GM12891 (cell line): ENCODE measurements around the gene ANLN.

Experiments used
- DNase-seq: peaks from one replicate; pipeline ENCODE4 v3.0.0; 2011; ENCODE audit warnings: low spot score; ENCODE audit not compliant: insufficient read length
- FAIRE-seq: peaks from 2 replicates; lab custom pipeline; 2011; peaks lifted over from hg19 to GRCh38; lab: Jason Lieb, UNC
- PAX5 ChIP-seq: IDR thresholded peaks from 2 replicates; pipeline ENCODE4 v1.6.1; 2011; ENCODE audit warnings: low read length, moderate library complexity, mild to moderate bottlenecking; ENCODE audit not compliant: insufficient read depth, severe bottlenecking
- POLR2A ChIP-seq: IDR thresholded peaks from 2 replicates; pipeline ENCODE4 v1.6.1; 2011; ENCODE audit warnings: low read depth, low read length, control low read depth
- POLR2AphosphoS5 ChIP-seq: IDR thresholded peaks from 2 replicates; pipeline ENCODE4 v1.6.1; 2011; ENCODE audit warnings: low read depth, low read length, control low read depth
- POU2F2 ChIP-seq: IDR thresholded peaks from 2 replicates; pipeline ENCODE4 v1.6.1; 2011; ENCODE audit warnings: low read depth, mild to moderate bottlenecking, control low read depth, low read length, moderate library complexity
- SPI1 ChIP-seq: IDR thresholded peaks from 2 replicates; pipeline ENCODE4 v1.6.1; 2011; ENCODE audit warnings: low read depth, low read length, control low read depth
- TAF1 ChIP-seq: IDR thresholded peaks from 2 replicates; pipeline ENCODE4 v1.6.1; 2011; ENCODE audit warnings: low read depth, low read length, control low read depth

Gene ANLN

DNA sequence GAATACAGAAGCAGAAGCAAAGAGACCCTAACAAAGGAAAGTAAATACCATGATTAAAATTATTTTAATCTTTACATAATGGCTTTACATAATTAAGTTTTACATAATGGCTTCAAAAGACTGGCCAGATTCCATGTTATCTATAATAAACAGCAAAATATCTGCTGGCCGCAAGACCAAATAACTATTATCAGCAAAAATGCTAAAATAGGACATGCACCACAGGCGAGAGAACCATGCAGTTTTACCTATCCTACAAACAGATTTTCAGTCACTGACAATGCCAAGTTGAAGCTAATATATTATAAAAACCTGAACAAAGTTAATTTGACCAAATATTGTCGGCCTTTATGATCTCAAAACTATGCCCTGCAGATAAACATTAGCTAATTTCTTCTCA, 34.2 kb upstream of the ANLN start:
- no peak for FAIRE-seq
- no peak for TF ChIP-seq POU2F2
- TF ChIP-seq PAX5, result no peak
- no peak for TF ChIP-seq POLR2A
- TF ChIP-seq SPI1, result no peak
- TF ChIP-seq POLR2AphosphoS5, result no peak
- no peak for TF ChIP-seq TAF1
- no peak for DNase-seq

DNA sequence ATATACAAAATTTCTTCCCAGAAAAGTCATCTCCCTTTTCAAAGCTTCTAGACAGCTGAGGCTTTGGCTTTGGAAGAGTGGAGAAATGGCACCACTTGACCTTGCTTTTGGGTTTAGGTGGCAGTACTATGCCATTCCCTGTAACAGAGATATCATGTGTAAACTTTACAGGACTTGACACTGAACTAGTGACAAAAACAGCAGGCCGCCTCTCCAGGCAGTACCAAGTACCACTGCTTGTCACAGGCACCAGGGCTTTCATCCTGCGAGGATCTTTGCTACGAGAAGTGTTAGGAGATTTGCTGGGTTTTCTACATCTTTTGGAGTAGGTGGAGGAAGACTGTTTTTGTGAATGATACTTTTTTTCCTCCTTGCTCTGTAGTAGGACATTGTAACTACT, 32.6 kb upstream of the ANLN start:
- DNase-seq, result no peak
- TF ChIP-seq POU2F2 (no peak), PAX5 (no peak), POLR2AphosphoS5 (no peak), SPI1 (no peak), TAF1 (no peak), POLR2A (no peak)
- FAIRE-seq, result no peak

DNA sequence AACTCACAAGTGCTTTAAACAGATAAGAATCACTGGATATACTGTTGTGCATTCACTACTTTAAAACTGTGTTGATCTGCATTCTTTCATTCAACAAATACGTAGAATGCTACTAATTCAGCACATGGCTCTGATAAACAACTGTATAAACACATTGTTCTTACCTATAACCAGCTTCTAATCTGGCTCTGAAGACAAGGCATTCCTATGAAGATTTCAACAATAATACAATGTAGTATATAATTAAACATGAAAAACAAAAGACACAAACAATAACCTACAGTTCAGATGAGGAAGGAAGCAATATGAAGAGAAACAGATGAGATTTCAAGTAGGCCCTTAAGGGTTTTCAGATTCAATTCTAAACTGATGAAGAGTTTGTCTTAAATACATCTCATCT, 31.1 kb upstream of the ANLN start:
- FAIRE-seq (no peak), DNase-seq (no peak)
- no peak for TF ChIP-seq POU2F2

DNA sequence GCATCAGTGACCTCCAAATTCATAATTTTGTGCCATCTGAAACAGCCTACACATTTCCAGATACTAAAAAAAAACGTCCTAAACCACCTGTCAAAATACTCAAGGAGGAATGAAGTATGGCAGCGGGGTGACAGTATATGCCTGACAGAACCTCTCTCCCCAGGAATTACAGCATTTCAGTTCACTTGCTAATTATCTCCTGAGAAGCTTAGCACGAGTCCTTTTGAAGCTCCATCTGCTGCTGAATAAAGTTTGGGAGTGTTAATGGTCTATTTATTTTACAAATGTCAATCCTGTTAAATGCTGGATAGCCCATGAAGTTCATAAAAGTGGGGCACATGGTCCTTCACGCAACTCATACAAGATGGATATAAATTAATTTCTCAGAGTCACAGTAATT, 29.4 kb upstream of the ANLN start:
- DNase-seq (no peak), FAIRE-seq (no peak)
- TF ChIP-seq SPI1, result no peak
- TF ChIP-seq POLR2AphosphoS5, result no peak
- TF ChIP-seq TAF1, result no peak
- no peak for TF ChIP-seq PAX5
- no peak for TF ChIP-seq POU2F2
- TF ChIP-seq POLR2A, result no peak

DNA sequence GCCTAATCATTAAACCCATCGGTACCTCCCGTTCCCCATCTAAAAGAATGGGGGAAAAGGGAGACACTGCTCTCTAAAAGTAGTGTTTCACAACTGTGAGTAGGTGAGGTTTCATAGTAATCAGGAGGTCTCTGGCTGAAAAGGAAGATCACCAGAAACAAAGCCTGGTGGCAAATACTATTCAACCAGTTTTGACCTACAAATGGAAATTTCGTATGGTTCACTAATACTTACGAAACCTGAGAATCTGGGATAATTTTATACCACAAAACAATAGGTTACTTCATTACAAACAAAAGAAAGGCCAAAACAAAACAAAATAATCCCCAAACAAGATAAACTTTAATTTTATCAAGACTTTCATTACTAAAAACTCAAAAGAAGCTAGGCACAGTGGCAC, 28.4 kb upstream of the ANLN start:
- FAIRE-seq (no peak), DNase-seq (no peak)
- no peak for TF ChIP-seq SPI1
- no peak for TF ChIP-seq TAF1

DNA sequence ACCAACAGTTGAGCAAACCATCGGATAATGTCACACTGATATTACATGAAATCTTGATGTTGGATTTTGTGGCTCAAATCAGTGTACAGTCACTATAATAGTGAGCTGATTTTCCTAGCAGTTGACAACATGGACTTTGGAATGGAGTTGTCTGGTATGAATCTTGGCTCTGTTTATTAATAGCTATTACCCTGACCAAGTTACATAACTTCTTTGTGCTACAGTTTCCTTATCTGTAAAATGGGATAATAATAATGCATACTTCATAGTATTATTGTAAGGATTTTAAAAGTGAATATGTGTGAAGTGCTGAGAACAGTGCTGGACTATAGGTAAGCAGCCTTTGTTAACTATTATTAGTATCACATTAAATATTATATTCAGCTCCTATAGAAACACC, 26.1 kb upstream of the ANLN start:
- TF ChIP-seq POU2F2 (no peak), POLR2A (no peak), TAF1 (no peak), POLR2AphosphoS5 (no peak), SPI1 (no peak), PAX5 (no peak)
- FAIRE-seq (no peak), DNase-seq (no peak)

DNA sequence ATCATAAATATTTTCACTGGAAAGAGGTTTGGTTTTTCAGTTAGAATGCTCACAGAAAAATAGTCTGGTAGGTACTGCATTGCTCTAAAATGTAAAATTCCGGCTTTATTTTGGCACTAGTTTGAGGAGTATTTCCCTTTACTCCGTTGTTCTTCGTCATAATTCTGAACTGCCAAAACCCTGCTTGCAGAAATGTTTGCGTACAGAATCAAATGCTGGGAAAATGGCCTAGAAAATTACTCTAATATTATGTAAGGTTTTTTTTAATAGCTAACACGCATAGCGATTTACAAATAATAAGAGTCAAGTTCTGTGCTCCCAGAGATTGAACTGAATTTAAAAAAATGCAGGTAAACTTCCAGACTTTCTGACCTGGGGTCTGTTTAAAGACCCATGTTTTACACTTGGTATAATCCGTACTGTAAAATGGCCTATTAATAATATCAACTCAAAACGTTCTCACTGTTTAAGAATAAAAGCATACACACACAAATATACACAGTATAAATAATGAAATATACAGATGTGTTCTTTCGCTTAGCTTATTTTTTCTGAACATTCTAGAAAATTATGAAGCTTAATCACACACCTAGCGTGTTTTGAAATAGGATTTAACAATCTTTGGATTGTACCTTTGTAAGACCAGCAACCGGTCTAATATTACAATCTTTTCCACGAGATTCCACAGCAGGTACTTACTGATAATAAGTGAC, 23.5 kb upstream of the ANLN start:
- FAIRE-seq, result no peak
- DNase-seq, result no peak

DNA sequence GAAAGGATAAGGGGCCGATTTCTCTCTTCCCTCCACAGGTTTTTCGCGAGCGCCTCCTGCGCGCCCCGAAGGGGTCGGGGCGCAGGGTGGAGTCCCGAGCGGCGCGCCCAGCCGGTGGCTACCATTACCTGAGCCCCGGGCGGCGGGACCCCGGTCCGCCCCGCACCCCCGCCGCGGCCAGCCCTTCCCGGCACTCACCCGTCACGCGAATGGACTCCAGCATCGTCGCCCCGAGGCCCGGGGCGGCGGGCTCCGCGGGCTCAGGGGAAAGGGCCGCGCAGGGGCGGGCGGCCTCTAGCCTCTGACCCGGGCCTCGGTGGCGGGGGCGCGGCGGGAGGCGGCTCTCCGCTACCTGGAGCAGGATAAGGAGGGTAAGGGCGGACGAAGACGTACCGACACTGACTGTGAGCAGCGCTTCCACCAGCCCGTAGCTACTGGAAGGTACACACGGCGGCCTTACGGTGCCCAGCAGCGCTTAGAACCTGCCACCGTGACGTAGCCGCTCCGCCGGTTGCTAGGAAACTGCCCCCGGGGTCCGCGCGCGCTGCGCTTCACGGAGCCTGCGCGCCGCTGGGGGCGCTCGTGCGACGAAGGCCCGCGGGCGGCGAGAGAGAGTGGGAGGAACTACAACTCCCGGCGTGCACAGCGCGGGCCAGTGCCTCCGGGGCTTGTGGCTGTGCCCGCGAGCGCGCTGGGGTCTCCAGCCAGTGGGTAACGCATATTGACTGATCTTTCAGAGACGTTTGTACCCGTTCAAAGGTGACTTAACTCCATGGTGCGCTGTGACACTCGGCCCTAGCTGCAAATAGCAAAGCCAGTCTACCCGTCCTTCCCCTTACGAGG, 22.7 kb upstream of the ANLN start:
- FAIRE-seq (peak; percentile 98), DNase-seq (peak; percentile 86)
- peak; percentile 88 for TF ChIP-seq PAX5
- peak; percentile 27; the same call in 1 of the 2 replicates for TF ChIP-seq POU2F2
- no peak for TF ChIP-seq TAF1

More for the DNA sequence above, 23.5 kb upstream of the ANLN start:
- TF ChIP-seq SPI1 (no peak), PAX5 (no peak), POU2F2 (no peak), POLR2A (no peak), POLR2AphosphoS5 (no peak), TAF1 (no peak)

DNA sequence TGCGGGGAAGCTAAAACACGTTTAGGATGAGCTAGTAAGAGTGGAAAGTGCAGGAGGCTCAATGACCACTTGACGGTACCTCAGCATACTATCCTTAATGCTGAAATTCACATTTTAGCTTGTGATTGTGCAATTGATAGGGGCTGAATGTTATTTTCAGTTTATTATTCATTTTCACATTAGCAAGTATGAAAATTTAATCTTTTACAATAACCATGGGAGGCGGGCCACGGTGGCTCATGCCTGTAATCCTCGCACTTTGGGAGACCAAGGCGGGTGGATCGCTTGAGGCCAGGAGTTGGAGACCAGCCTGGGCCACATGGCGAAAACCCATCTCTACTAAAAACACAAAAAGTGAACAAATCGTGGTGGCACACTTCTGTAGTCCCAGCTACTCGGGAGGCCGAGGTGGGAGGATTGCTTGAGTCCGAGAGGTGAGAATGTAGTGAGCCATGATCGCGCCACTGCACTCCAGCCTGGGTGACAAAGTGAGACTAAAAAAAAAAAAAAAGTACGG, 22.0 kb upstream of the ANLN start:
- DNase-seq (peak; percentile 13), FAIRE-seq (no peak)
- TF ChIP-seq SPI1, result no peak
- TF ChIP-seq POU2F2, result no peak
- no peak for TF ChIP-seq TAF1
- TF ChIP-seq POLR2A, result no peak
- TF ChIP-seq POLR2AphosphoS5, result no peak
- no peak for TF ChIP-seq PAX5

DNA sequence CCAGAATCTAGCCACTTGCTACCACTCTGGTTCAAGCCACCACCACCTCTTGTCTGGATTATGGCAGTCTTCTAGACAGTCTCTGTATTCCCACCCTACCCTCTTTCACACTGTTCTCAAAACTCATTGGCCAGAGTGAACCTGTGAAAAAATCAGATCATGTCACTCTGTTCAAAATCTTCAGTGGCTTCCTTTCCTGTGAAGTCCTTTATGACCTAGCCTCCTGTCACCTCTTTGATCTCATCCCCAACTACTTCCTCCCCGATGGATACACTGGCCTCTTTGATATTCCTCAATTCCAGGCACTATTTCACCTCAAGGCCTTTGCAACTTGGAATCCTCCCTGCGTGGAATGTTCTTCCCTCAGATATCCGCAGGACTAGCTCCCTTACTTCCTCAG, 21.2 kb upstream of the ANLN start:
- TF ChIP-seq SPI1, result no peak
- no peak for TF ChIP-seq POLR2AphosphoS5
- no peak for TF ChIP-seq POU2F2
- no peak for TF ChIP-seq PAX5
- FAIRE-seq (no peak), DNase-seq (no peak)
